HL-60 (cell line): Measurements from ENCODE around the gene PIK3R3.

Experiments
- DNase-seq, 2 experiments: peaks; one replicate each; pipeline ENCODE4 v3.0.0-alpha.2; 2010 to 2020; ENCODE audit warnings: low read depth in 1 of 2, low spot score in 1 of 2
- H3K27ac ChIP-seq: fragments of 250-450 bp; sonication (Bioruptor Pico); replicated peaks from 2 replicates; pipeline ENCODE4 v1.5.1; 2020; ENCODE audit warnings: mild to moderate bottlenecking, moderate library complexity
- H3K27me3 ChIP-seq: fragments of 250-450 bp; sonication (Bioruptor Pico); 2 replicates; pipeline ENCODE4 v1.5.1; 2021; ENCODE audit warnings: mild to moderate bottlenecking, moderate library complexity; ENCODE audit not compliant: insufficient read depth, poor library complexity, severe bottlenecking
- H3K4me3 ChIP-seq: replicated peaks from 2 replicates; pipeline ENCODE4 v1.5.1; 2011; ENCODE audit warnings: mild to moderate bottlenecking, control low read depth, low read length; ENCODE audit not compliant: insufficient read depth
- CTCF ChIP-seq: IDR thresholded peaks from one replicate; pipeline ENCODE4 v1.5.1; 2011; ENCODE audit warnings: low read length, control low read depth, inconsistent platforms; ENCODE audit not compliant: insufficient read depth
- GABPA ChIP-seq: IDR thresholded peaks from 2 replicates; pipeline ENCODE4 v1.6.1; 2012; ENCODE audit warnings: low read depth
- POLR2AphosphoS5 ChIP-seq: IDR thresholded peaks from 2 replicates; pipeline ENCODE4 v1.6.1; 2012; ENCODE audit warnings: low read depth
- REST ChIP-seq: IDR thresholded peaks from 2 replicates; pipeline ENCODE4 v1.6.1; 2012; ENCODE audit warnings: low read depth; ENCODE audit not compliant: insufficient replicate concordance
- SPI1 ChIP-seq: IDR thresholded peaks from 2 replicates; pipeline ENCODE4 v1.6.1; 2012; ENCODE audit warnings: low read depth, mild to moderate bottlenecking, borderline replicate concordance

PIK3R3 gene

DNA sequence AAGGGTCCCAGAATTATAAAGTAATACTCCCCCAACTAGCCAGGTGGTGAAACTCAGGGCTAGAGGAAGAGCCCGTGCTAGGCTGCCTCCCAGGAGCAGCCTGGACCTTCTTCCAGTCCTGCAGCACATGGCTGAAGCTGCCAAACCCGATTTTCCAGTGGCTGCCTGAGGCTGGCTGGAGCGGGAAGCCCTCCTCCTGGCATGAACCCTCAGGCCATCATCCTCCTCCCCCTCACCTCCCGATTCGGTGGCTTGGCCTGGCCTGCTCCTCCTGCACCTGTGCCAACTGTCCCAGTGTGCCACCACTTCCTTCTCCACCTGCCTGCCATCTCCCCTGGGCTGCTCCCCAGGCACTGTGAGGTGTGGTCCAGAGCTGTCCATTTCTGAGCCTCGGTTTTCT is 39.4 kb upstream of the PIK3R3 start:
- Histone ChIP-seq H3K27ac (no peak overlapping the region), H3K4me3 (no peak overlapping the region)

DNA sequence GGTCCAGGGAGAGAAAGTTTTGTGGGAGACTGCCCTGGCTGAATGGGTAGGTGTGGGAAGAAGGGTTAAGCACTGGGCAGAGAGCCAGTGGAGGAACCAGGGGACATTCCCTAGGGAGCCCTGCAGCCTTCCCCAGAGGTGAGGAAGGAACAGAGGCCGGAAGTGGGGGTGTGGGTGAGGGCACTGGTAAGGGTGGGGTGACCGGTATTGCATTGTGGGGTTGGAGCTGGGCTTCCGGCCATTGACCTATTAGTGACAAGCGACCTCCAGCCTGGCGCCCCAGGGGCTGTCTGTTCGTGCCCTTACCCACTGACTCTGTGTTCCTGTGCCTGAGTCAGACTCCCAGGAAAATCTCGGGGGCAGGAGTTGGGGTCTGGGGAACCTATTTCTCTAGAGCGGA is 38.9 kb upstream of the PIK3R3 start:
- Histone ChIP-seq H3K27me3 (peaks cover 3% of the 10 kb centered on the region), H3K27ac (no peak overlapping the region)
- no peak for TF ChIP-seq CTCF

More for the DNA sequence above, 39.4 kb upstream of the PIK3R3 start:
- DNase-seq = no peak
- H3K27me3 ChIP-seq = peaks cover 1% of the 10 kb centered on the region
- TF ChIP-seq GABPA = no peak

DNA sequence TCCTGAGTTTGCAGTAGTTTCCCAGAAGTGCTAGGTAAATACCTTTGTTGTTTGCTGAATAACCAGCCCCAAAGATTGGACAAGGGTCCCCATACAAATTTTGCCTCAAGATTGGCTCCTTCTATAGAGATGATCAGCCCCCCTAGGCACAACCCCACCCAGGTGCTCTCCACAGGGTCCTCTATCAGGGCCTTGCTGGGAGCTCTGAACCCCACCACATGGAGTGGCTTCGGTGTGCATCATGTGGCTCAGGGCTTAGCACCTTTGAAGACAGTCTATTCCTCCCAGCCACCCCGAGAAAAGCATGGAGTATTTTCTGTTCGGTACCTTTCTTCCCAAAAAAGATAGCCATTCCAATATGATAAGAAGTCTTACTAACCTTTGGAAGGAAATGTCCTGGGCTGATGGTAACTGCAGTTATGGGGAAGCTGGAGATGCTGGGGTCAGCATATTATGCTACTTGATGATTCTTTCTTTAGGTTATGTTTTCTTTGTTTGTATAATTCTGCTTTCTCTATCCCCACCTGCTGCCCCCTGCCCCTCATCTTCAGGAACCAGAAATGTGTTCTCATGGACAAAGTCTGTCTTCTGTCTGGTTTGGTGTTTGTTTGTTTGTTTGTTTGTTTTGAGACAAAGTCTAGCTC is 37.5 kb upstream of the PIK3R3 start:
- no peak overlapping the region for H3K27ac ChIP-seq
- no peak for DNase-seq
- H3K4me3 ChIP-seq = no peak overlapping the region
- TF ChIP-seq GABPA = no peak
- TF ChIP-seq SPI1 = no peak
- TF ChIP-seq POLR2AphosphoS5 = no peak
- no peak for TF ChIP-seq CTCF
- TF ChIP-seq REST = no peak
- peaks cover 3% of the 10 kb centered on the region for H3K27me3 ChIP-seq

More for the DNA sequence above, 38.9 kb upstream of the PIK3R3 start:
- DNase-seq = no peak
- H3K4me3 ChIP-seq = no peak overlapping the region

GRCh38 chr1:46168477-46168876 is 36.0 kb upstream of the PIK3R3 start:
- H3K27ac ChIP-seq = no peak overlapping the region
- H3K4me3 ChIP-seq = no peak overlapping the region
- peaks cover 3% of the 10 kb centered on the region for H3K27me3 ChIP-seq
- no peak for DNase-seq
- no peak for TF ChIP-seq CTCF
- TF ChIP-seq REST = no peak
- TF ChIP-seq GABPA = no peak
- no peak for TF ChIP-seq SPI1
- TF ChIP-seq POLR2AphosphoS5 = no peak
